Measurements from ENCODE around the gene GDPD5. TPM values are rescaled to one million over a fixed set of nuclear protein-coding genes. Genes with fewer than 3 reads are reported as not detected.

Gene GDPD5
- total and polyA plus RNA-seq, 9 of the 15 experiments (the other 6 are each of a cell fraction or from before 2014, with no cell fraction given), result 0.32 to 27.3 (median 8.0) TPM

DNA sequence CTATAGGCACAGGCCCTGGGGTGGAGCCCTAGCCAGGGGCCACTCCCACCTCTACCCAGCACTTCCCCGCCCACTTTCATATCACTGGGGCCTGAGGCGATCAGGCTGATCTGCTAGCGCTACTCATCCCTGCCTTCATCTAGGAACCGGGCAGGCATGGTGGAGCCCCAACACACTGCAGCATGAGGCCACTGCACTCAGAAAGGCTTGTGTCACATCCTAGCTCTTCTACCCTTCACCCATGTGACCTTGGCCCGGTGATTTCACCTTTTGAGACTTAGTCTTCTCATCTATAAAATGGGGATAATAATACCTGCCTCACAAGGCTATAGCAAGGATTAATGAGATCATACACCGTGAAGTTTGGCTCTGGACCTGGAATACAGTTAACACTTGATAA, 18.1 kb upstream of the GDPD5 start (continued):
- no peak for TF ChIP-seq POLR2AphosphoS5 (IDR thresholded peaks at IDR 0.05; ENCODE audit: control insufficient read depth, insufficient read depth, low read depth, low read length)
- no peak for TF ChIP-seq ZNF75A (CRISPR knock-in tag; IDR thresholded peaks at IDR 0.05)
- no peak for TF ChIP-seq SIRT6 (IDR thresholded peaks at IDR 0.05; ENCODE audit: low read depth, low read length)
- TF ChIP-seq CBX3 (IDR thresholded peaks at IDR 0.05; ENCODE audit: borderline replicate concordance in 1 of 2, low read length in 2 of 2), result peak in 1 of 2 experiments; percentile 88; a peak in 2 of 3 replicates
- TF ChIP-seq BCOR (IDR thresholded peaks at IDR 0.05), result peak; percentile 99
- no peak for TF ChIP-seq BACH1 (tag; IDR thresholded peaks at IDR 0.05)
- TF ChIP-seq DACH1 (IDR thresholded peaks at IDR 0.05; ENCODE audit: partially characterized antibody), result peak; percentile 11
- no peak for TF ChIP-seq GMEB1 (CRISPR knock-in tag; IDR thresholded peaks at IDR 0.05)
- no peak for TF ChIP-seq ZNF263 (CRISPR knock-in tag; IDR thresholded peaks at IDR 0.05; ENCODE audit: borderline replicate concordance)
- no peak for TF ChIP-seq HDAC8 (tag; IDR thresholded peaks at IDR 0.05)
- peak; percentile 67; the same call in 1 of the 2 replicates for TF ChIP-seq CBX1 (IDR thresholded peaks at IDR 0.05; ENCODE audit: low read depth)
- no peak for TF ChIP-seq SRSF9 (IDR thresholded peaks at IDR 0.05; ENCODE audit: borderline replicate concordance, low read depth, low read length)
- TF ChIP-seq GABPB1 (CRISPR knock-in tag; IDR thresholded peaks at IDR 0.05), result no peak
- no peak for TF ChIP-seq ZFP30 (CRISPR knock-in tag; IDR thresholded peaks at IDR 0.05; ENCODE audit: borderline replicate concordance)
- no peak for TF ChIP-seq SP1 (CRISPR knock-in tag; IDR thresholded peaks at IDR 0.05)
- no peak for TF ChIP-seq SMAD2 (IDR thresholded peaks at IDR 0.05; ENCODE audit: low read depth, low read length)
- TF ChIP-seq SMARCA5 (IDR thresholded peaks at IDR 0.05), result peak; percentile 94
- TF ChIP-seq PHF20 (IDR thresholded peaks at IDR 0.05; ENCODE audit: partially characterized antibody), result peak; percentile 58
- TF ChIP-seq ATF7 (IDR thresholded peaks at IDR 0.05), result peak; percentile 24; the same call in 1 of the 2 replicates
- TF ChIP-seq RBM25 (IDR thresholded peaks at IDR 0.05; ENCODE audit: low read depth, low read length, severe bottlenecking), result peak; percentile 93
- TF ChIP-seq, protein P1, sequence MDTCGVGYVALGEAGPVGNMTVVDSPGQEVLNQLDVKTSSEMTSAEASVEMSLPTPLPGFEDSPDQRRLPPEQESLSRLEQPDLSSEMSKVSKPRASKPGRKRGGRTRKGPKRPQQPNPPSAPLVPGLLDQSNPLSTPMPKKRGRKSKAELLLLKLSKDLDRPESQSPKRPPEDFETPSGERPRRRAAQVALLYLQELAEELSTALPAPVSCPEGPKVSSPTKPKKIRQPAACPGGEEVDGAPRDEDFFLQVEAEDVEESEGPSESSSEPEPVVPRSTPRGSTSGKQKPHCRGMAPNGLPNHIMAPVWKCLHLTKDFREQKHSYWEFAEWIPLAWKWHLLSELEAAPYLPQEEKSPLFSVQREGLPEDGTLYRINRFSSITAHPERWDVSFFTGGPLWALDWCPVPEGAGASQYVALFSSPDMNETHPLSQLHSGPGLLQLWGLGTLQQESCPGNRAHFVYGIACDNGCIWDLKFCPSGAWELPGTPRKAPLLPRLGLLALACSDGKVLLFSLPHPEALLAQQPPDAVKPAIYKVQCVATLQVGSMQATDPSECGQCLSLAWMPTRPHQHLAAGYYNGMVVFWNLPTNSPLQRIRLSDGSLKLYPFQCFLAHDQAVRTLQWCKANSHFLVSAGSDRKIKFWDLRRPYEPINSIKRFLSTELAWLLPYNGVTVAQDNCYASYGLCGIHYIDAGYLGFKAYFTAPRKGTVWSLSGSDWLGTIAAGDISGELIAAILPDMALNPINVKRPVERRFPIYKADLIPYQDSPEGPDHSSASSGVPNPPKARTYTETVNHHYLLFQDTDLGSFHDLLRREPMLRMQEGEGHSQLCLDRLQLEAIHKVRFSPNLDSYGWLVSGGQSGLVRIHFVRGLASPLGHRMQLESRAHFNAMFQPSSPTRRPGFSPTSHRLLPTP (IDR thresholded peaks at IDR 0.05; ENCODE audit: borderline replicate concordance, extremely low read depth, insufficient read length), result no peak
- TF ChIP-seq, protein P2, sequence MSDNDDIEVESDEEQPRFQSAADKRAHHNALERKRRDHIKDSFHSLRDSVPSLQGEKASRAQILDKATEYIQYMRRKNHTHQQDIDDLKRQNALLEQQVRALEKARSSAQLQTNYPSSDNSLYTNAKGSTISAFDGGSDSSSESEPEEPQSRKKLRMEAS (CRISPR knock-in tag; IDR thresholded peaks at IDR 0.05), result no peak
- TF ChIP-seq PHB2 (IDR thresholded peaks at IDR 0.05; ENCODE audit: low read depth), result no peak
- no peak for TF ChIP-seq PML (IDR thresholded peaks at IDR 0.05; ENCODE audit: low read length)
- no peak for TF ChIP-seq EHMT2 (IDR thresholded peaks at IDR 0.05)
- TF ChIP-seq ZNF695 (CRISPR knock-in tag; IDR thresholded peaks at IDR 0.05), result no peak
- peak; percentile 91 to 95 for TF ChIP-seq KDM1A (IDR thresholded peaks at IDR 0.05)
